SJCRH30 (cell line): ENCODE data around the gene CCDC112. TPM values are rescaled to one million over a fixed set of nuclear protein-coding genes. Genes with fewer than 3 reads are reported as not detected.
A peak's percentile ranks its signal among the peaks of the same experiment; 100 is the strongest.

ENCODE experiments used
- DNase-seq, 2 experiments: peaks; one replicate each; pipeline ENCODE4 v3.0.0-alpha.2; 2015 to 2020
- H3K27ac ChIP-seq: fragments of 250-450 bp; sonication (Bioruptor Pico); 2 replicates; pipeline ENCODE4 v1.5.1; 2020; ENCODE audit warnings: mild to moderate bottlenecking, moderate library complexity
- H3K27me3 ChIP-seq: fragments of 250-450 bp; sonication (Bioruptor Pico); 2 replicates; pipeline ENCODE4 v1.5.1; 2020; ENCODE audit warnings: mild to moderate bottlenecking, moderate library complexity
- H3K36me3 ChIP-seq: fragments of 250-450 bp; sonication (Bioruptor Pico); 2 replicates; pipeline ENCODE4 v1.5.1; 2020; ENCODE audit warnings: mild to moderate bottlenecking, moderate library complexity
- H3K4me1 ChIP-seq: fragments of 250-450 bp; sonication (Bioruptor Pico); 2 replicates; pipeline ENCODE4 v1.5.1; 2020; ENCODE audit warnings: mild to moderate bottlenecking, moderate library complexity
- H3K4me3 ChIP-seq: fragments of 250-450 bp; sonication (Bioruptor Pico); 2 replicates; pipeline ENCODE4 v1.5.1; 2020; ENCODE audit warnings: mild to moderate bottlenecking, moderate library complexity
- H3K9me3 ChIP-seq: fragments of 250-450 bp; sonication (Bioruptor Pico); replicated peaks from 2 replicates; pipeline ENCODE4 v1.5.1; 2020; ENCODE audit warnings: mild to moderate bottlenecking, moderate library complexity
- total RNA-seq: library from RNA; depleted of rRNA; stranded (reverse); fragments of >200 nt; shearing (Covaris generic); gene quantifications from 2 replicates; pipeline ENCODE4 v1.2.3, GENCODE V29; 2014; rRNA removed

CCDC112 gene, protein sequence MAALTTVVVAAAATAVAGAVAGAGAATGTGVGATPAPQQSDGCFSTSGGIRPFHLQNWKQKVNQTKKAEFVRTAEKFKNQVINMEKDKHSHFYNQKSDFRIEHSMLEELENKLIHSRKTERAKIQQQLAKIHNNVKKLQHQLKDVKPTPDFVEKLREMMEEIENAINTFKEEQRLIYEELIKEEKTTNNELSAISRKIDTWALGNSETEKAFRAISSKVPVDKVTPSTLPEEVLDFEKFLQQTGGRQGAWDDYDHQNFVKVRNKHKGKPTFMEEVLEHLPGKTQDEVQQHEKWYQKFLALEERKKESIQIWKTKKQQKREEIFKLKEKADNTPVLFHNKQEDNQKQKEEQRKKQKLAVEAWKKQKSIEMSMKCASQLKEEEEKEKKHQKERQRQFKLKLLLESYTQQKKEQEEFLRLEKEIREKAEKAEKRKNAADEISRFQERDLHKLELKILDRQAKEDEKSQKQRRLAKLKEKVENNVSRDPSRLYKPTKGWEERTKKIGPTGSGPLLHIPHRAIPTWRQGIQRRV
- total RNA-seq: 6.3 and 7.4 TPM in 2 replicates

DNA sequence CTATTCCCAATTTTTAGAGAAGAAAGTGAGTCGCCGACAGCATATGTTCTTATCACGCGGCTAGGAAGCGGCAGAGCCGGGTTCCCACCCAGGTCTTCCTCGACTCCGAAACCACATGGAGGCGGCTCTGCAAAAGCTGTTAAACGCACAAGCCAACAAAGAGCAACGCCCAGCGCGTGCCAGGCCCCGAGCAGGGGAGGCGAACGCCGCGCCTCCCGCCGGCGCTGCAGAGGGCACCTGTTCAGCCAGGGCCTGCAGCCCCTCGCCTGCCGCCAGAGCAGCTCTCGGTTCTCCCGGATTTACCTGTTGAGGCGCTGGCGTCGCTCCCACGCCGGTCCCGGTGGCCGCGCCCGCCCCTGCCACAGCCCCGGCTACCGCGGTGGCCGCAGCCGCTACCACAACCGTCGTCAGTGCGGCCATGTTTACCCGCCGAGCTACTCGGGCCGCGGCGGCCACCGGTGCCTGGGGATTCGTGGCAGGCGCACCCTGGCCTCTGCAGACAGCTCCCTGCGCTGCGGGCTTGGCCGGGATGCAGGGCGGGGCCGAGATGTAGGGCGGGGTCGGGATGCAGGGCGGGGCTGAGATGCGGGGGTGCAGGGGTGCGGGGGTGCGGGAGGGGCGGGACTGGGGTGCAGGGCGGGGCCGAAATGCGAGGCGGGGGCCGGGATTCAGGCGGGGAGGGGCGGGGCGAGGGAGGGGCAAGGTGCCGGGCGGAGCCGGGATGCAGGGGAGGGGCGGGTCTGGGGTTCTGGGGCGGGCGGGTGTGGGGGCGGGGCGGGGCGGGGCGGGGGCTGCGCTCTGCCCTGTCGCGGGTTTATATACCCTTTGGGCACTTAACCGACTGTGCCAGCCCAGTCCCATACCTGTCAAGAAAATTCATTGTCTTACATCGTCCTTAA lies at the start of gene CCDC112:
Gene CCDC112 (minus strand): TSS at position 531 of the 899 bp plus-strand sequence. CDS start 111 bp downstream, at position 420.
- H3K27ac ChIP-seq: peak within 1 kb of the TSS; percentile 41
- H3K36me3 ChIP-seq: no peaks in the 10 kb centered on the region
- H3K27me3 ChIP-seq: no peaks in the 10 kb centered on the region
- H3K4me1 ChIP-seq: 0 out of 2 replicates have a peak, but pooled peaks cover 2% of the 10 kb centered on the region
- peak; percentile 84 to 85 for DNase-seq
- H3K4me3 ChIP-seq: peak within 1 kb of the TSS; percentile 95
- no peaks in the 10 kb centered on the region for H3K9me3 ChIP-seq

DNA sequence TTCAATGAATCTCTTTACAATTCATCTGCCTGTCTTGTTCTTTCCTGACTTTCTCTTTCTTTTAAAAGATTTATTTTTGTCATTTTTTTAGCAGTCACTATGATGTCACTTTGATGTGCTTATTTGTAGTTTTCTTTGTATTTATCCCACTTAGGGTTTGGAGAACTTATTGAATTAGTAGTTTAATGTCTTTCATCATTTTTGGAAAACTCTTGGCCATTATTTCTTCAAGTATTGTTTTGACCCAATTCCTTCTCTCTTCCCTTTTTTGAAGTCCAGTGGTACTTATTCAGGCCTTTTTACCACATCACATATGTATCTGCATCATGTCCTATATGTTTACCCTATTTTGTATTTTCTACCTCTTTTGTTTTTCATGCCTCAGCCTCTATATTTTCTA lies 48.9 kb upstream of the CCDC112 start:
- Histone ChIP-seq H3K4me3 (no peak overlapping the region), H3K27me3 (no peaks in the 10 kb centered on the region), H3K9me3 (no peaks in the 10 kb centered on the region; the same call in 1 of the 2 replicates), H3K36me3 (no peaks in the 10 kb centered on the region), H3K4me1 (peaks cover 18% of the 10 kb centered on the region), H3K27ac (no peak overlapping the region)
- DNase-seq: no peak

DNA sequence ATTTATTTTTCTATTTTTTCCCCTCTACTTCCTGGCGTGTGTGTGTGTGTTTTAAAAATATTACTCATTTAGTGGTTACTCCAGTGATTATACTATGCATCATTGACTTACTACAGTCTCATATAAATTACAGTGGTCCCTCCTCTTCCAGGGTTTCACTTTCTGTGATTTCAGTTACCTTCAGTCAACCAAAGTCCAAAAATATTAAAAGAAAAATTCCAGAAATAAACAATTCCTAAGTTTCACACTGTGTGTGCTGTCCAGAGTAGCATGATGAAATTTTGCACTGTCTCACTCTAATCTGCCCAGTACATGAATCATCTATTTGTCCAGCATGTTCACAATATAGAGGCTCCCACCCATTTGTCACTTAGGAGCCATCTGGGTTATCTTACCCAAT lies 47.4 kb upstream of the CCDC112 start:
- Histone ChIP-seq H3K27ac (no peak overlapping the region), H3K36me3 (no peaks in the 10 kb centered on the region), H3K27me3 (no peaks in the 10 kb centered on the region), H3K4me3 (no peak overlapping the region), H3K4me1 (peaks cover 7% of the 10 kb centered on the region), H3K9me3 (no peaks in the 10 kb centered on the region; the same call in 1 of the 2 replicates)
- no peak for DNase-seq

DNA sequence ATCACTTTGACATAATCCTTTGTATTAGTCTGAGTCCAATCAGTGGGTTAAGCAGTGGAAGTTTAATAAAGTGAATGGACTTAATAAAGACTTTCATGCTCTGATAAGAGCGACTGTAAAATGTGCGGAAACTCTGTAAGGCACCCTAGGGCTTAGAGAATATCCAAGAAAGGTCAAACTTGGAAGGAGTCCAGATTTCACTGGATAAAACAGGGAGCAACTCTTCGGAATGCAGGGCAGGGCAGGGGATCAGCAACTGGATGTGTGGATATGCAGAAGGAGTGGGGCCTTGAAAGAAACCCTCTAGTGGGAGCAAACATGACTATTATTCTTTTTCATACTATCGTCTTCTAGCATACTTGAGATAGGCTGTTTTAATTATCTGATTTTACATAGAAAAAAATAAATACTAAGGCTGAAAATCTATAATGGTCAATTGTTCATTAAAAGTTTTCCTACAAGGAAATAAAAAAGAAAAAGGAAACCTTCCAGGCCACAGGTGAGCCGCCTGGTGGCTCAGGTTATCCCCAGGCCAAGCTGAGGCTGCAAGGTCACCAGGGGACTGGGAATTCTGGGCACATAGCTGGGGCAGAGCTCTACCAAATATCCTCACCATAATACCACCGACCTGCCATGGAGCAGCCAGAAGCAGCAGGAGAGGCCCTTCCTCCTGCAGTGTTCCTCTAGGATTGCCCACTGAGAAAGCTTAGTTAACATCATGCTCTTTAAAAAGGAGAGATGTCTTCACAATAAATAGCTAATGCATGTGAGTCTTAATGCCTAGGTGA lies 46.3 kb upstream of the CCDC112 start:
- Histone ChIP-seq H3K9me3 (no peaks in the 10 kb centered on the region; the same call in 1 of the 2 replicates), H3K27ac (no peak overlapping the region), H3K27me3 (no peaks in the 10 kb centered on the region), H3K4me1 (no peaks in the 10 kb centered on the region; the same call in 1 of the 2 replicates), H3K36me3 (no peaks in the 10 kb centered on the region), H3K4me3 (no peak overlapping the region)
- peak; percentile 17 to 50 for DNase-seq

DNA sequence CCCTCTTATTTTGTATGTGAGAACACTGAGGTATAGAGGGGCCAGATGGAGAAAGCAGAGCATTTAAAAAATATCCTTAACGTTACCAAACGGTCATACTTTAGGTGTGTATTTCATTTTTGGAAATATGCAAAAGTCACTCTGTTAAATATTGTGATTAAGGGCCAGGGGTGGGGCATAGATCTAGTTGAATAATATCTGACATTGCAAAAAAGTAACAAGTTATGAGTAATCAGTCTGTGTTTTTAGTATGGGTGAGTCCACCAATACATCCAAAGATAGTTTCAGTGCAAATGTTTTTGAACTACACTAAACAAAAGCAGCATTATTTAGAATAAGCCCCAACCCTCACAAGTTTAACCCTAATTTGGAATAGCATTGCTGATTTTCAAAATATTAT lies 45.3 kb upstream of the CCDC112 start:
- DNase-seq: no peak
- no peaks in the 10 kb centered on the region for H3K36me3 ChIP-seq

DNA sequence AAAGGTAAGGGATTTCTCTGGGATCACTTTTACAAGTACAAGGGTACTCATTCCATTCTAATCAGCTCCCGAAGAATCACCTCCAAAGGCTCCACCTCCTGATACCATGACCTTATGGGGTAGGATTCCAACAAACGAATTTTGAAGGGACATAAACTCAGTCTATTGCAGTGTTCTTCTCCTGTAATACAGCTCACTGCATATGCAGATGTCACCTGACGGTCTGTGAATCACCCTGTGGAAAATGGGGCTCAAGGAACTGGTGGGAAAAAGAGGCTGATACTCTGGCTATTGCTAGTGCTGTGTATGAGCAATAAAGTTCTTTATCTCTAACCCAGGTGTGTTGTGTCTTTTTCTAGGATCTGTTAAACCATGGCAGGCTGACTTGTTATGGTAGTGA lies 42.4 kb upstream of the CCDC112 start:
- no peaks in the 10 kb centered on the region for H3K9me3 ChIP-seq
- no peak overlapping the region for H3K27ac ChIP-seq
- H3K27me3 ChIP-seq: no peaks in the 10 kb centered on the region
- H3K4me3 ChIP-seq: no peak overlapping the region
- DNase-seq: no peak
- no peaks in the 10 kb centered on the region for H3K36me3 ChIP-seq
- H3K4me1 ChIP-seq: no peaks in the 10 kb centered on the region; the same call in 1 of the 2 replicates

More for the DNA sequence above, 45.3 kb upstream of the CCDC112 start:
- H3K4me1 ChIP-seq: no peaks in the 10 kb centered on the region; the same call in 1 of the 2 replicates
- no peaks in the 10 kb centered on the region; the same call in 1 of the 2 replicates for H3K9me3 ChIP-seq
- H3K4me3 ChIP-seq: no peak overlapping the region
- no peaks in the 10 kb centered on the region for H3K27me3 ChIP-seq
- no peak overlapping the region for H3K27ac ChIP-seq

DNA sequence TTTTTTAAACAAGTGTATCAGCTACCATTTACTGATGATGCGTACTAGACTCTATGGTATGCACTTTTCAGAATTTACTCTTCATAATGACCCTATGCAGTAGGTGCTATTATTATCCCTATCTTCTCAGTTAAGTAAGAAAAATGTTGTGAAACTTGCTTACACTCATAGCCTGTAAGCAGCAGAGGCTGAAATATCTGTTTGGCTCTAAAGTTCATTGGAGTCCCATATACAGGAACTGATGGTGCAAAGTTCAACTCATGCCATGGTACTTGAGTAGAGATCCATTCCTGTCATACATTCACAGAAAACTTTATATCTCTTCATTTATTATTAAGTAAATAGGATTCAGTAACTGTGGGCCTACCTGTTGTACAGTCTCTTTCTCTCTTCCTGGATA lies 41.4 kb upstream of the CCDC112 start:
- H3K4me1 ChIP-seq: no peaks in the 10 kb centered on the region; the same call in 1 of the 2 replicates
- H3K36me3 ChIP-seq: no peaks in the 10 kb centered on the region
- no peak overlapping the region for H3K4me3 ChIP-seq
- no peaks in the 10 kb centered on the region for H3K27me3 ChIP-seq
- H3K27ac ChIP-seq: no peak overlapping the region
- H3K9me3 ChIP-seq: no peaks in the 10 kb centered on the region
- no peak for DNase-seq

DNA sequence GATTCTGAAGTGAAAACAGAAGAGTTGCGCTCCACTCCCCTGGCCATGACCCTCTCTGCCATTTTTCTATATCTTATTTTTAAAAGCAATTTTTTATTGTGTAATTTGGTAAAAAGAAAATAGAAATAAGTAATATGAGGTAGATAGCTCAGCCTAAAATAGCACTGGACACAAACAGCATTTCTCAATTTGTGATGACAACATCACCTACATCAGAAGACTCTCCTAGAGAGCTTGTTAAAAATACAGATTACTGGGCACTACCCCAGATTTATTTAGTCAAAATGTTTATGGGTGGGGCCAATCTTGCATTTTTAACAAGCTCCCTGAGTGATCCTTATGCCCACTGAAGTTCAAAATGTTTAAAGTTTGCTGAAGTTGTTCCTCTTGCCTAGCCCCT lies 40.5 kb upstream of the CCDC112 start:
- Histone ChIP-seq H3K9me3 (no peaks in the 10 kb centered on the region), H3K27ac (no peak overlapping the region), H3K27me3 (no peaks in the 10 kb centered on the region), H3K4me3 (no peak overlapping the region), H3K36me3 (no peaks in the 10 kb centered on the region), H3K4me1 (no peaks in the 10 kb centered on the region)
- no peak for DNase-seq

DNA sequence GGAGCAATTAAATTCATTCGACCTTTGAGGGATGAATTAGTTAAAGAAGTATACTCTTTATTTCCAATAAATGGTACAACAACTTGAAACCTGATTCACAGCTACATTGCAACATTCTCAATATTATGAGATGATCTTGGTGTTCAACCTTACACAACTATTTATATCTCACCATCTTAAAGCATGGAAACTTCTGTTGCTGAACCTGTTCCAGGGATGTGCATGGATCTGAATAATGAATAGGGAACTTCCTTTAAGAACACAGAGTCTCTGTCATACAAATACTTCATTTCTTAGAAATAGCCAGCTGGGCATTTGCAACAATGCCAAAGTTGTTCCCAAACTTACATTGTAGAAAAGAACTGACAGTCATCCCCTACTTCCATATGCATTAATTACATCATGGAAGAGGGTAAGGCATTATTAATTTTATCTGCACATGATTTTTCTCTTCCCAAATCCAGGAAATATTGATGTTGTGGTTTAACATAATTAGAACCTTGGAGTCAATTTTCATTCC lies 39.8 kb upstream of the CCDC112 start:
- no peak overlapping the region for H3K27ac ChIP-seq

DNA sequence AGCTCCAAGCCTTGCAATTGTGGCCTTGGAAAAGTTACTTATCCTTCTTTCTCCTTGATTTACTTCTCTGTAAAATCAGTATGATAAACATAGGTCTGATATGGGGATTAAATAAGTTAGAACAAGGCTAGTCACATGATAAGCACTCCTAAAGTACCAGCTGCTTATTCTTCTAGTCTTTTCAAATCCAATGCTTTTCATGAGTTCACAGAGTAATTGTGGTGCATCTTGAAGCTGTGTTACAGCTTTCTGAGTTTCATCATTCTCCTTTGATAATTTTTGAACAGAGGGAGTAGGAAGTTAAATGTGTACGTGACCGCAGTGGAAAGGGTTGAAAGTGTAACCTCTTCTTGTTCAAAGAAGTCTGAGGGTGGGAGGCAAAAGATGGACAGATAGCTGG lies 38.8 kb upstream of the CCDC112 start:
- Histone ChIP-seq H3K36me3 (no peaks in the 10 kb centered on the region), H3K4me3 (no peak overlapping the region), H3K4me1 (no peaks in the 10 kb centered on the region), H3K9me3 (no peaks in the 10 kb centered on the region), H3K27ac (no peak overlapping the region), H3K27me3 (no peaks in the 10 kb centered on the region)
- no peak for DNase-seq

More for the DNA sequence above, 39.8 kb upstream of the CCDC112 start:
- Histone ChIP-seq H3K9me3 (no peaks in the 10 kb centered on the region), H3K27me3 (no peaks in the 10 kb centered on the region), H3K36me3 (no peaks in the 10 kb centered on the region), H3K4me1 (no peaks in the 10 kb centered on the region), H3K4me3 (no peak overlapping the region)
- no peak for DNase-seq

DNA sequence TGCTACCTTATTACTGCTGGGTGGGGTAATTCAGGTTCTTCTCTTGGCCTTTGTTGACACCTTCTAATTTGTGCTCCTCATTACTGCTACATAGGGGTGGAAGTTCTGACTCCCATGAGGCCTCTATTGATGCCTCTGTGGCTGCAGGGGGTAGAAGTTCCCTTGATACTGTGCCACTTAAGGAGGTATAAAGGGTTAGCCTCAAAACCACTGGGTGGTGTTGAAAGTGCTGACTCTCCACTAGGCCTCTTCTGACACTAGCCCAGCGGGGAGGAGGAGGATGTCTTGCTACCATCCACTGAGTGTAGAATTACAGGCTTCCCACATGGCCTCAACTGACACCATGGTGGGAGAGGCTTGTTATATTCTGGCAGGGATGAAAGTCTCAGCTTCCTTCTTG lies 36.7 kb upstream of the CCDC112 start:
- Histone ChIP-seq H3K4me3 (no peak overlapping the region), H3K4me1 (no peaks in the 10 kb centered on the region), H3K27ac (no peak overlapping the region), H3K36me3 (no peaks in the 10 kb centered on the region), H3K9me3 (no peaks in the 10 kb centered on the region), H3K27me3 (no peaks in the 10 kb centered on the region)
- DNase-seq: peak; percentile 14 to 40

DNA sequence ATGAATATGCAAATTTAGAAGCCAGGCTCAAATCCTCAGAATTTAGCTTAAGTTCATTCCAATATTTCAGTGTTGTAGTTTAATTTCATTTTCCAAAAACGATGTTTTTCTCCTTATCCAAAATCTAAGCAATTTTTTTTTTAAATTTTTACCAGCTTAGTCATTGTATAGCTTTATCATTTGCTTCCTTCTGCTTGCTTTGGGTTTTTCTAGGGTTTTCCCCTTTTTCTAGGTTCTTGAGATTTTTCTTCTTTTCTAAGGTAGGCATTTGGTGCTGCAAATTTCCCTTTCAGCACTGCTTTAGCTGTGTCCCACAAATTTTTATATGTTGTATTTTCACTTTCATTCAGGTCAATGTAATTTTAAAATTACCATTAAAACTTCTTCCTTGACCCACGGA lies 34.4 kb upstream of the CCDC112 start:
- Histone ChIP-seq H3K27me3 (no peaks in the 10 kb centered on the region), H3K27ac (no peak overlapping the region), H3K4me1 (no peaks in the 10 kb centered on the region)

DNA sequence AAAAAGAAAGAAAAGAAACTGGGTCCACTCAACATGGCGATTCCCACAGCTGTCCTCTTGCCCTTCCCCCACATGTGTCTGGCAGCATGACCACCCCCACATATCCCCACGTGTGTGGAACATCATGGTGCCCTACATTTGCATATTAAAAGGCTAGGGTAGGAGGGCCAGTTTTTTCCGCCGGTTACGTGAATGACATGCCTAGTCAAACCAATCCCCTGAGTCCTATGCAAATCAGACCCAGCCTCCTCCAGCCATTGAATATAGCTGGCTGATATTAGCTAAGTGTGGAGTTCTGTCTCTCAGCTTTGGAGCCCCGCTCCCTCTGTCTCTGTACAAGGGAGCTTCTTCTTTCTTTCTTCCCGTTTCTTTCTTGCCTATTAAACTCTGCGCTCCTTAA lies 33.0 kb upstream of the CCDC112 start:
- no peak overlapping the region for H3K27ac ChIP-seq
- peaks cover 4% of the 10 kb centered on the region for H3K4me1 ChIP-seq
- H3K36me3 ChIP-seq: no peaks in the 10 kb centered on the region
- H3K9me3 ChIP-seq: no peaks in the 10 kb centered on the region
- H3K27me3 ChIP-seq: no peaks in the 10 kb centered on the region
- DNase-seq: peak; percentile 59 to 63
- H3K4me3 ChIP-seq: no peak overlapping the region

More for the DNA sequence above, 34.4 kb upstream of the CCDC112 start:
- H3K9me3 ChIP-seq: no peaks in the 10 kb centered on the region
- H3K36me3 ChIP-seq: no peaks in the 10 kb centered on the region
- H3K4me3 ChIP-seq: no peak overlapping the region
- DNase-seq: no peak
